Tibial artery (tissue), 4 donors: ENCODE measurements around the gene PAM.
A peak's percentile ranks its signal among the peaks of the same experiment; 100 is the strongest.

Experiments
- DNase-seq, 2 donors: peaks; one replicate each; pipeline ENCODE4 v3.0.0-alpha.2; 2019
- H3K27ac ChIP-seq, 2 donors: fragments of 200-600 bp; sonication (generic) in 1 of 2; 1 replicate in 1 of 2; 2 replicates in 1 of 2; pipeline ENCODE4 v1.5.1; 2018 to 2019; ENCODE audit warnings: mild to moderate bottlenecking in 1 of 2
- H3K27me3 ChIP-seq, 2 donors: fragments of 200-600 bp; sonication (generic) in 1 of 2; one replicate each; pipeline versions ENCODE4 v1.5.1 to v1.6.0; 2016 to 2019
- H3K36me3 ChIP-seq, 3 donors: fragments of 200-600 bp; sonication (generic) in 2 of 3; one replicate each; pipeline ENCODE4 v1.5.1; 2016 to 2019; ENCODE audit warnings: mild to moderate bottlenecking in 2 of 3
- H3K4me1 ChIP-seq, 4 donors: fragments of 200-600 bp; sonication (generic) in 2 of 4; 1 replicate in 3 of 4; 2 replicates in 1 of 4; pipeline ENCODE4 v1.5.1; 2016 to 2019
- H3K4me3 ChIP-seq, 2 donors: fragments of 200-600 bp; sonication (generic) in 1 of 2; 1 replicate in 1 of 2; 2 replicates in 1 of 2; pipeline ENCODE4 v1.5.1; 2018 to 2019; ENCODE audit warnings: mild to moderate bottlenecking in 2 of 2
- H3K9me3 ChIP-seq, 3 donors: fragments of 200-600 bp; sonication (generic) in 1 of 3; one replicate each; pipeline ENCODE4 v1.5.1; 2016 to 2019
- CTCF ChIP-seq, 2 experiments: fragments of 200-600 bp in 1 of 2; fragments of 450-650 bp in 1 of 2; IDR thresholded peaks; one replicate each; pipeline ENCODE4 v1.5.1; 2017 to 2019; ENCODE audit warnings: antibody characterized with exemption in 2 of 2, mild to moderate bottlenecking in 1 of 2, moderate library complexity in 1 of 2
- intact Hi-C: fragments of 100-400 bp; cut with DNase I; formaldehyde crosslinking; loops from one replicate; pipeline ENCODE4 v1.15.0; 2023; ENCODE audit warnings: low total_unique reads

The PAM gene

GRCh38 chr5:102969641-102970040 lies 214.5 kb downstream of the PAM start:
- intact Hi-C loops = loop anchor here (10.0 kb wide), 2 partner anchors 105 to 285 kb away; no protein-coding TSS in a partner anchor

GRCh38 chr5:102971676-102972293 lies 216.7 kb downstream of the PAM start:
- Histone ChIP-seq H3K36me3 (peaks cover 0 to 5% (median 4%) of the 10 kb centered on the region in 3 donors), H3K27ac (no peak overlapping the region), H3K27me3 (no peaks in the 10 kb centered on the region), H3K9me3 (no peaks in the 10 kb centered on the region), H3K4me1 (peaks cover 0 to 22% (median 13%) of the 10 kb centered on the region in 4 donors), H3K4me3 (no peak overlapping the region)
- TF ChIP-seq CTCF (IDR thresholded peaks at IDR 0.05) = peak; percentile 66 to 67
- intact Hi-C loops = loop anchor here (10.0 kb wide), 1 partner anchor 287 kb away; no protein-coding TSS in a partner anchor
- no peak for DNase-seq

More at GRCh38 chr5:102969641-102970040, 214.5 kb downstream of the PAM start:
- Histone ChIP-seq H3K4me3 (no peak overlapping the region), H3K36me3 (peaks cover 0 to 5% (median 4%) of the 10 kb centered on the region in 3 donors), H3K27ac (no peak overlapping the region), H3K4me1 (peaks cover 0 to 5% (median 0%) of the 10 kb centered on the region in 4 donors), H3K9me3 (no peaks in the 10 kb centered on the region), H3K27me3 (no peaks in the 10 kb centered on the region)
- no peak for TF ChIP-seq CTCF (IDR thresholded peaks at IDR 0.05)
- no peak for DNase-seq

GRCh38 chr5:102974177-102974576 lies 219.1 kb downstream of the PAM start:
- TF ChIP-seq CTCF (IDR thresholded peaks at IDR 0.05) = no peak
- H3K4me3 ChIP-seq = no peak overlapping the region
- H3K27me3 ChIP-seq = no peaks in the 10 kb centered on the region
- H3K9me3 ChIP-seq = no peaks in the 10 kb centered on the region
- no peak overlapping the region for H3K27ac ChIP-seq
- DNase-seq = no peak
- peaks cover 0 to 3% (median 0%) of the 10 kb centered on the region in 3 donors for H3K36me3 ChIP-seq
- peaks cover 0 to 22% (median 13%) of the 10 kb centered on the region in 4 donors for H3K4me1 ChIP-seq
- intact Hi-C loops = loop anchor here (10.0 kb wide), 1 partner anchor 289 kb away; no protein-coding TSS in a partner anchor

GRCh38 chr5:102975045-102975444 lies 219.9 kb downstream of the PAM start:
- Histone ChIP-seq H3K4me1 (peaks cover 0 to 22% (median 13%) of the 10 kb centered on the region in 4 donors), H3K27me3 (no peaks in the 10 kb centered on the region), H3K9me3 (no peaks in the 10 kb centered on the region), H3K36me3 (peaks cover 0 to 3% (median 0%) of the 10 kb centered on the region in 3 donors), H3K4me3 (no peak overlapping the region), H3K27ac (peak overlapping the region; percentile 39 to 53)
- TF ChIP-seq CTCF (IDR thresholded peaks at IDR 0.05) = no peak
- no peak for DNase-seq
- intact Hi-C loops = loop anchor here (10.0 kb wide), 1 partner anchor 290 kb away; no protein-coding TSS in a partner anchor

GRCh38 chr5:102975457-102976182 lies 220.5 kb downstream of the PAM start:
- H3K27ac ChIP-seq = peak overlapping the region; percentile 39 to 53
- H3K9me3 ChIP-seq = no peaks in the 10 kb centered on the region
- no peaks in the 10 kb centered on the region for H3K27me3 ChIP-seq
- no peak for DNase-seq
- H3K4me3 ChIP-seq = no peak overlapping the region
- peaks cover 0 to 22% (median 13%) of the 10 kb centered on the region in 4 donors for H3K4me1 ChIP-seq
- TF ChIP-seq CTCF (IDR thresholded peaks at IDR 0.05) = no peak
- intact Hi-C loops = loop anchor here (10.0 kb wide), 1 partner anchor 291 kb away; no protein-coding TSS in a partner anchor
- H3K36me3 ChIP-seq = peaks cover 0 to 3% (median 0%) of the 10 kb centered on the region in 3 donors
